HG03575 (cell line): ENCODE data around the gene GNAQ.

Experiments
- ATAC-seq: cut with Tn5 transposase; IDR thresholded peaks from one replicate; pipeline ENCODE4 v1.9.1; 2021; ENCODE audit not compliant: unreplicated experiment, insufficient number of reproducible peaks, low FRiP score; ENCODE audit errors: extremely low read depth

GNAQ gene

GRCh38 chr9:77954666-77955015 is 77.0 kb downstream of the GNAQ start:
- no peak for ATAC-seq

DNA sequence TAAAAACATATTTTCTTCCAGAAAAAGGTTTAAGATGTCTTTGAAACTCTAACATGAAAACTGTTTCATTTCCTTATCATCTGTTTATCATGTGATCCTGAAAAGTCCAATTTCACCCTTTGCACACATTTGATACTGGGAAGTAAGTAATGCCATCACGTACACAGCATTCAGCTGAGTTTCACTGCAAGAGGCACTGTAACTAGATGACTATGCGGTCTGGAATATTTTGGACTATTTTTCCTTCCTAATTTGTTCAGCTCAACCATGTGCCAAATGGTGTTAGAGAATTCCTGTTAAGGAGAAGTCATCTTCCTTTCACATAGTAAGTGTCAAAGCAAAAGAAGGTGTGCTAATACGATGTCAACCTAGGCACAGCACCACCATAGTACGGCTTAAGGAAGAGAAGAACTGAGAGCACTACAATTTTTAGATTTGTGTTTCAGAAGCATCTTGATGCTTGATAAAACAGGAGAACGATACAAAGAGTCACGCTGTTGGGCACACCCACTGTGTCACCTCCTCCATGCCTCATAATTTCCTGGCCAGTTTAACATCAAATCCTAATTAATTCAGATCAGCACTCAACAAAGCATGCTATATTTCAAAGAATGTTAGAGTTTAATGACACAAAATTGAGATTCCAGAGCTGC is 77.5 kb downstream of the GNAQ start:
- ATAC-seq: no peak

DNA sequence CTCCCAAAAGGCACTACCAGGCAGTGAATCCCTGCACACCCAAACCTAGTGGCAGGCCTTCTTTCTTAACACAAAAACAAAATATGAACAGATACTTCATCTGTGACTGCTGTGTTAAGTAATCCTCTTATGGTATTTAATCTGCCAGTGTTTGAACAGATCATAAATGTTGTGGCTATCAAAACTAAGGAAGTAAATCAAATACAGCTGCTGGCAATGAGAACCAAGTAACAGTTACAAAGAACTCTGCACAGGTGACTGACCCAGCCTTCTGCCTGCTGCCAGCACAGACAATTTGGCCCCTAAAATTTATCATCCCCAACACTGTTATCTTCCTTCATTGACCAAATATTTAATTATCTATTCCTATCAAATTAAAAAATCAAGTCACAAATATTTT is 78.0 kb downstream of the GNAQ start:
- ATAC-seq: no peak

GRCh38 chr9:77952635-77953328 is 78.8 kb downstream of the GNAQ start:
- no peak for ATAC-seq

DNA sequence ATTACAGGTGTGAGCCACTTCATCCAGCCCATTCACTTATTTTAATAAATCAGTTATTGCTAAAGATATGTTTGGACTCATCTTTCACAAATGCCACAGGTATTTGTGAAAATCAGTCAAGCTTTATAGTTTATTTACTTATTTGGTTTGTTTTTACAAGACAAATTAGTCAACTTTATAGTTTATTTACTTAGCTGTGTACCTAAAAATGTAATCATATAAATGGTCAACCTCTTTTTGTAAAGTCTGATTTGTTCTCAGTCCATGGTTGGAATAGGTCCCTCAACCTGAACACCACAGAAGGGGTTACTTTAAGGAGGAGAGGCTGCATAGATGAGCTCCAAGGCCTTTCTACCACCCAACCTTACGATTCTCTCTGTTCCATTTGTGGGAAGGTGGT is 80.2 kb downstream of the GNAQ start:
- ATAC-seq: no peak

DNA sequence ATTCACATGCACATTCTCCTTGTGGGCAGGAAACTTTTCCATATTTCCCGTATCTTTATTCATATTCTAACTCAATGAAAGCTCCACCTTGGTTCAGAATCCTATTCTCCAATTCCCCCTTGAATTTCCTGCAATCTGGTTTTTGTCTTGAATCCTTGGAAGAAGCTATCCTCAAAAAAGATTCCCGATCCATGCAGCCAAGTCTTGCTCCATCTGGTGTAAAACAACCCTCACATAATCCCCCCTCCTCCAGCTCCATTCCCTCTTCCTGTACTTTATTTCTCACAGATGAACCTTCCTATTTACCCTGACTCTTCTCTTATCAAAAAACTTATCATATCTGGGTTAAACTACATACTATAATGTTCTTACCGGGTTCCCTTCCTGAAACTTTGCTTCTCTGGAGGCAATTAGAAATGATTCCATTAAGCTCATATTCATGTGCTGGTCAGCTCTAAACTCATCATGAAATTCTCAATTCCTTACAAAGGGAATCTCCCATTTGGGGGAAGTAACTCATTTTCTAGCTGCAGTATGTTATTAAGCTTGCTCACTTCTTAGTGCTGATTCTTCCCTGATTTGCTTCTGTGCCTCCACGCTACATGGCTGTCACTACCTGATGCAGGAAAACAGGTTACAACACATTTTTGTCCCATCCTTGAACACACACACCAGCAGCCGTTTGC is 81.7 kb downstream of the GNAQ start:
- ATAC-seq: no peak

DNA sequence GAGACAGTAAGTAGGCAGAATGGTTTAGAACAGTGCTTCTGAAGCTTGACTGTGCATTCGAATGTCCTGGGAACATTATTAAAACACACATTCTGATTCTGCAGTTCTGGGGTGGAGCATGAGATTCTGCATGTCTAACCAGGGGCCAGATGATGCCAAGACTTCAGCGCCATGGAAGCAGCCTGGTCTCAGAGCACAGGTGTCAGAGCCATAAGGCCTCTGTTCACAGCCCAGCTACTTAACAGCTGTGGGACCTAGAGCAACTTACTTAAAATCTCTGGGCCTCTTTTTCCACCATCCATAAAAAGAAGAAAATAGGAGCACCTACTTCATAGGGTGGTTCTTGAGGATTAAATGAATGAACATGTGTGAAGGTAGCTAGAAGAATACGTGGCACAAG is 84.0 kb downstream of the GNAQ start:
- no peak for ATAC-seq

DNA sequence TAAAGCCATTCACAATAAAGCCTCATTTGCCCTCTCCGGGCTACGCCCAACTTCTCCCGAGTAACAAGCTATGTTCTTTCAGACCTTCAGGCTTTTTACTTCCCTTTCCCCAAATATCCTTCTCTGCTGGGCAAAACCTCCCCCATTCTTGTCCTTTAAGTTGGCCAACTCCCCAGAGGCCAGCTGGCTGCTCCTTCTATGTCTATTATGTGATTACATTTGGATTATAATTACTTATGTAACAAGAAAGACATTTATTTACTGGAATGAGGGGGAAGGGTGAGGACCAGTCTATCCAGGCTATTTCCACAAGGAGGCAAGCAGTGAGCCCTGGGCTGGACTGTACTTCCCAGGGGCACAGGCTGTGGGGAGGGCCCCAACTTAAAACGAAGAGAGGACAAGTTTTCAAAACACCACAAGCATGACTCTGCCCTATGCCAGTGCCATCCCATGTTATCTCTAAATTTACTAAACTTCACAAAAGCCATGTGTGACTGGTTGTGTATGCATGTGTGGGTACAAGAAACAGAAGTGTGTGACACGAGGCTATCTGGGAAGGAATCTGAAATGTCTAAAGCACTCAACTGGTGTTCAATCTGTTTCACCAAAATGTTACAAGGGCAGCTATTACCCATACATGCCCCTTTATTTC is 84.5 kb downstream of the GNAQ start:
- no peak for ATAC-seq

GRCh38 chr9:77946296-77946695 is 85.3 kb downstream of the GNAQ start:
- ATAC-seq: no peak

DNA sequence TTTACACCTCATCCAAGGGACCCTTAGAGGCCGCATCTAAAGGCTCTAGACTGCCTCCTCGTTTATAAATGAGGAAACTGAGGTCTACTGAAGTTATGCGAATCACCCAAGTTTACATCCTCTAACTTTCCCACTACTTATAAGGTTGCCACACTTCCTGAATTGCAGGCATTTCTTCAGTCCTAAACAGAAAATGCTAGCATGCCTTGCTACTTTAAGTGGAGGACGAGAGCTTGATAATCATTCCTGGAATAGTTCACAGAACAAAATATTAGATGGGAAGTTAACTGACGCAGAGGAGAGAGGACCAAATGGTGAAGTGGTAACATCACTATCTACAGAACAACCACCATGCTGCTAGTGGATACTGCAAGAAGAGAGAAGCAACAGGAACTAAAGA is 85.8 kb downstream of the GNAQ start:
- no peak for ATAC-seq

GRCh38 chr9:77944556-77945243 is 86.9 kb downstream of the GNAQ start:
- ATAC-seq: no peak

DNA sequence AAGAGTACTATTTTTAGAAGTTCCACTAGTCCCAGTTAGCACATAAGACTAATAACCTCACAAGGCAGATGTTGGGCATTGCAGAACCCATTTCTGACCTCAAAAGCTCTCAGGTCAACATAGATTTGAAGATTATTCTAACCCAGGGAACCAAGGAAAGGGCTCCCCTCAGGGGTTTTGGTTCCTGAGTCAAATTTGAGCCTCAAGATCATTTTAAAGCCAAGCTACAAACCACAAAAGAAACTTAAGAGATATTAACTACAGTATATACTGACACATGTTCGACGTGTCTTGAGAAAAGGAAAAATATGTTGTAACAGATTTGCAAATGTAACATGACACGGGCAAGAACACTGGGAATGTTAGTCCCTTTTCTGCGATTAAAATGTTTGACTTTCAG is 88.6 kb downstream of the GNAQ start:
- ATAC-seq: no peak

- ATAC-seq: no peak
These were observed 92.4 kb downstream of the GNAQ start for GRCh38 chr9:77939149-77939668.

GRCh38 chr9:77938163-77938562 is 93.4 kb downstream of the GNAQ start:
- no peak for ATAC-seq

GRCh38 chr9:77935974-77936373 is 95.6 kb downstream of the GNAQ start:
- ATAC-seq: no peak

DNA sequence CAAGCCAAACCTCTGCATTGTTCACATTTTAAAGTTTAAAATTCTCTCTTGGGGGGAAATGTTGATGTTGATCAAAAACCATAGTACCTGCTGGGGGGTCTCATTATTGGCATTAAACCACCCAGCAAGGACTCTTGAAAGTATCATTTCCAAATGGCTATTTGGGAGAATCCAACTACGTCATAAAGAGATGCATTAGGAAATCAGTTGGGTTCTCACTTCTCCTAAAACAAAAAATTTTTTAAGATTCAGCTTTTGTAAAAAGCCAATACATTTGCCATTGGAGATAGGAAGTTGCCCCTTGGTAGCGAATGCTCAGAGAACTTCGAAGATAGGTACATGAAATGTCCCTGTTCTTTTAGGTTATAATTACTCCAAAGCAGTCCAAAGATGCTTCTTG is 96.4 kb downstream of the GNAQ start:
- ATAC-seq: no peak

DNA sequence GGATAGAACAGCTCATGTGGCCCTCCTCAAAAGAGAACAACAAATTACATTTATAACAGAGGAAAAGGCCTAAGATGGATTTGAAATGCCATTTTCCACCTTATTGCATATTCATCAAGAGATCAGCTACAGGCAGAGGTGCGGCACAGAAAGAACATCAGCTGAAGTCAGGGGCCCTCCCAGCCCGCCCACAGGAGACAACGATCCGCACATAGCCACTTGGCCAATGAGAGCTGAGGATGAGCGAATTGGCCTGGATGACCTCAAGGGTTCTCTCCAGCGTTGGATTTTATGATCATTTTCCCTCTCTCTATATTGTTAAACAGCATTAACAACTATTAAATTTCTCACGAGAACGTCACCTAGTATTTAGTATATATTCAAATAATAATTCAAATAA is 97.6 kb downstream of the GNAQ start:
- ATAC-seq: no peak

DNA sequence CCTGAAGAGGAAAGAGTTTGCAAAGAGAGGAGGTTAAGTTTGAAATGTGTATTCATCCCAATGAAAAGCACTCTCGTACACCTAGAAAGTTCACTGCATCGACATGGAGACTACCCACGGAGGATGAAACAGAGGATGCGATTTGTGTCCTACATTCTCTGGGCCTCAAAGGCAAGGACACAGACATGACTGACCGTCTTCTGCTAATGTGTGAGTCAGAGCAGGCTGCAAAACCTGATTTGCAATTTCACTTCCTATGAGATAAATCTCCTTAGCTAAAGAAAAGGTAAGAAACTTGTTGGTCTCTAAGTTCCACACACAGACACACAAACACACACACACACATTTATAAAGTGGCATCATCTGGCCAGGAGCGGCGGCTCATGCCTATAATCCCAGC is 98.6 kb downstream of the GNAQ start:
- ATAC-seq: no peak

DNA sequence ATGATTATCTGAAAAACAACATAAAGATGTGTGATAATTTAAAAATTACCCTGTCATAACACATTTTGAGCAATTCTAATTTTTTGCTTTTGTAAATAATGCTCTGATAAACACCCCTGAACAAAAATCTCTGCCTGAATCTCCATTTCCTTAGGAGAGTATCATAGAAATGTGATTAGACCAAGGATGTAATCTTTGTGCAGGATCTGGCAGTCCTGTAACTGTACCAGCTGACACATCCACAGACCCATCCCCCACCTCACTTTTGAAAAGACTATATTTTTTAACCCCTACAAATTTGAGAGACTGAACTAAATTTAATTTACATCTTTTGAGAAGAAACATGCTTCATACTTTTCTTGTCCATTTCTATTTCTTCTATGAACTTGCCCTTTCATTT is 101.7 kb downstream of the GNAQ start:
- ATAC-seq: no peak
